SK-N-SH (cell line): Measurements from ENCODE around the gene FHOD3. TPM values are rescaled to one million over a fixed set of nuclear protein-coding genes. Genes with fewer than 3 reads are reported as not detected.
A peak's percentile ranks its signal among the peaks of the same experiment; 100 is the strongest.

Experiments used
- CTCF ChIA-PET: fragments of 300-600, 350-600 bp; formaldehyde crosslinking; extraction: SDS; loops from one replicate; lab custom pipeline; 2021; lab: Yijun Ruan, JAX
- POLR2A ChIA-PET: fragments of 350-600 bp; sonication (Branson Sonifier 250); formaldehyde crosslinking; extraction: SDS; loops from one replicate; lab custom pipeline; 2020; ENCODE audit warnings: antibody characterized with exemption, inconsistent platforms; lab: Yijun Ruan, JAX
- DNase-seq: peaks from one replicate; pipeline ENCODE4 v3.0.0; 2012
- H2AFZ ChIP-seq: fragments of 200-600 bp; sonication (generic); 2 replicates; pipeline ENCODE4 v1.8.1; 2016; ENCODE audit warnings: antibody characterized with exemption, mild to moderate bottlenecking, low read depth
- H3F3A ChIP-seq: fragments of 200-600 bp; sonication (generic); replicated peaks from 2 replicates; pipeline ENCODE3; 2016; ENCODE audit warnings: antibody characterized with exemption, mild to moderate bottlenecking; ENCODE audit not compliant: insufficient read depth
- H3K27ac ChIP-seq, 2 experiments: fragments of 200-500 bp in 1 of 2; fragments of 200-600 bp in 1 of 2; sonication (Bioruptor generic) in 1 of 2; sonication (generic), shearing (Covaris generic) in 1 of 2; 2 replicates each; pipeline versions ENCODE4 v1.5.1 to v1.6.1; 2014 to 2016; ENCODE audit warnings: low read depth in 2 of 2, inconsistent platforms in 1 of 2, low read length in 1 of 2, mild to moderate bottlenecking in 1 of 2, mixed read lengths in 1 of 2
- H3K27me3 ChIP-seq: fragments of 200-600 bp; sonication (generic), shearing (Covaris generic); 2 replicates; pipeline ENCODE4 v1.6.1; 2016; ENCODE audit warnings: mixed run types; ENCODE audit not compliant: insufficient read depth
- H3K36me3 ChIP-seq, 2 experiments: fragments of 200-500 bp in 1 of 2; fragments of 200-600 bp in 1 of 2; sonication (Bioruptor generic) in 1 of 2; sonication (generic) in 1 of 2; replicated peaks in 1 of 2; 2 replicates each; pipeline versions ENCODE3 to v1.5.1; 2014 to 2016; ENCODE audit warnings: low read length in 1 of 2, mild to moderate bottlenecking in 1 of 2; ENCODE audit not compliant: insufficient read depth in 2 of 2, control insufficient read depth in 1 of 2
- H3K4me1 ChIP-seq, 2 experiments: fragments of 200-500 bp in 1 of 2; fragments of 200-600 bp in 1 of 2; sonication (Bioruptor generic) in 1 of 2; sonication (generic), shearing (Covaris generic) in 1 of 2; 2 replicates each; pipeline versions ENCODE4 v1.5.1 to v1.6.1; 2014 to 2016; ENCODE audit warnings: low read depth in 1 of 2, low read length in 1 of 2, mixed run types in 1 of 2; ENCODE audit not compliant: insufficient read depth in 2 of 2, control insufficient read depth in 1 of 2
- H3K4me2 ChIP-seq: fragments of 200-600 bp; sonication (generic), shearing (Covaris generic); 2 replicates; pipeline ENCODE4 v1.6.1; 2017; ENCODE audit warnings: mixed run types
- H3K4me3 ChIP-seq, 2 experiments: fragments of 200-500 bp in 1 of 2; fragments of 200-600 bp in 1 of 2; sonication (Bioruptor generic) in 1 of 2; sonication (generic), shearing (Covaris generic) in 1 of 2; 2 replicates each; pipeline versions ENCODE4 v1.5.1 to v1.8.1; 2014 to 2016; ENCODE audit warnings: low read depth in 2 of 2, inconsistent platforms in 1 of 2, low read length in 1 of 2, mild to moderate bottlenecking in 1 of 2, mixed read lengths in 1 of 2, moderate library complexity in 1 of 2
- H3K79me2 ChIP-seq: fragments of 200-600 bp; sonication (generic); 2 replicates; pipeline ENCODE4 v1.8.1; 2017; ENCODE audit warnings: mild to moderate bottlenecking; ENCODE audit not compliant: insufficient read depth
- H3K9ac ChIP-seq: fragments of 200-600 bp; sonication (generic); 2 replicates; pipeline ENCODE4 v1.6.1; 2017; ENCODE audit warnings: mixed run types
- H3K9me2 ChIP-seq: fragments of 200-600 bp; sonication (generic); 2 replicates; pipeline ENCODE4 v1.6.1; 2017; ENCODE audit warnings: mixed run types
- H3K9me3 ChIP-seq: fragments of 200-600 bp; sonication (generic); 2 replicates; pipeline ENCODE4 v1.6.1; 2017; ENCODE audit warnings: mixed run types, mild to moderate bottlenecking, moderate library complexity
- H4K20me1 ChIP-seq: fragments of 200-600 bp; sonication (generic); 2 replicates; pipeline ENCODE4 v1.6.1; 2017; ENCODE audit warnings: mild to moderate bottlenecking, mixed run types; ENCODE audit not compliant: insufficient read depth
- CTCF ChIP-seq: fragments of 200-600 bp; sonication (generic); IDR thresholded peaks from 2 replicates; pipeline ENCODE4 v1.6.1; 2017; ENCODE audit warnings: antibody characterized with exemption, mild to moderate bottlenecking, moderate library complexity
- ELF1 ChIP-seq: IDR thresholded peaks from 2 replicates; pipeline ENCODE4 v1.4.0; 2012
- EP300 ChIP-seq, 2 experiments: IDR thresholded peaks; 2 replicates each; pipeline versions ENCODE4 v1.4.0 to v1.6.1; 2012; ENCODE audit warnings: borderline replicate concordance in 1 of 2, low read depth in 1 of 2, low read length in 1 of 2
- FOSL2 ChIP-seq: IDR thresholded peaks from 2 replicates; pipeline ENCODE4 v1.4.0; 2012; ENCODE audit warnings: low read depth, mild to moderate bottlenecking, moderate library complexity, borderline replicate concordance
- FOXJ3 ChIP-seq: sonication (generic); formaldehyde crosslinking; IDR thresholded peaks from 2 replicates; pipeline ENCODE4 v1.5.1; 2020; ENCODE audit warnings: mild to moderate bottlenecking, missing genetic modification reagents
- GABPA ChIP-seq: IDR thresholded peaks from 2 replicates; pipeline ENCODE4 v1.4.0; 2012; ENCODE audit warnings: low read depth, mild to moderate bottlenecking
- IRF3 ChIP-seq: fragments of 150-350 bp; IDR thresholded peaks from 2 replicates; pipeline ENCODE4 v1.6.1; 2016; ENCODE audit warnings: mild to moderate bottlenecking, low read depth, low read length
- PBX3 ChIP-seq: IDR thresholded peaks from 2 replicates; pipeline ENCODE4; 2012
- RAD21 ChIP-seq: IDR thresholded peaks from 2 replicates; pipeline ENCODE4 v1.6.1; 2012; ENCODE audit warnings: mild to moderate bottlenecking, low read length
- RCOR1 ChIP-seq: fragments of 150-350 bp; IDR thresholded peaks from 2 replicates; pipeline ENCODE4 v1.6.1; 2017; ENCODE audit warnings: antibody characterized with exemption, low read length
- RFX5 ChIP-seq: IDR thresholded peaks from 2 replicates; pipeline ENCODE4 v1.6.1; 2012; ENCODE audit warnings: mild to moderate bottlenecking, improper control_type of control experiment, low read length
- RXRA ChIP-seq: IDR thresholded peaks from 2 replicates; pipeline ENCODE4 v1.4.0; 2012; ENCODE audit warnings: low read depth, mild to moderate bottlenecking, borderline replicate concordance
- SIN3A ChIP-seq: IDR thresholded peaks from 2 replicates; pipeline ENCODE4 v1.6.1; 2012; ENCODE audit warnings: low read depth, mild to moderate bottlenecking, low read length, moderate library complexity, borderline replicate concordance
- SMC3 ChIP-seq: IDR thresholded peaks from 2 replicates; pipeline ENCODE4 v1.6.1; 2012; ENCODE audit warnings: low read depth, low read length, improper control_type of control experiment
- TEAD4 ChIP-seq: IDR thresholded peaks from 2 replicates; pipeline ENCODE4 v1.4.0; 2012; ENCODE audit warnings: mild to moderate bottlenecking, borderline replicate concordance; ENCODE audit not compliant: insufficient read depth
- USF2 ChIP-seq: fragments of 150-350 bp; IDR thresholded peaks from 2 replicates; pipeline ENCODE4 v1.6.1; 2017; ENCODE audit warnings: antibody characterized with exemption, low read length, low read depth, borderline replicate concordance
- YY1 ChIP-seq: IDR thresholded peaks from 2 replicates; pipeline ENCODE4 v1.4.0; 2012; ENCODE audit warnings: low read depth, mild to moderate bottlenecking
- WGBS: methylation state at CpG from one replicate; pipeline ENCODE4 v1.1.6; 2017; ENCODE audit warnings: low lambda C conversion rate; 5-methylcytosine and 5-hydroxymethylcytosine counted together
- polyA plus RNA-seq, 3 experiments: library from polyadenylated mRNA; depleted of rRNA; stranded (reverse); fragments of >200 nt; gene quantifications; 2 replicates each; pipeline ENCODE4 v1.2.3, GENCODE V29; 2012

FHOD3 gene
- polyA plus RNA-seq, 1 of the 3 experiments (the other 2 are of a cell fraction): 10.9 TPM

GRCh38 chr18:36757081-36757480 is 459.6 kb downstream of the FHOD3 start:
- Histone ChIP-seq H3K9ac (no peak overlapping the region), H3K27me3 (no peaks in the 10 kb centered on the region), H3K4me2 (no peak overlapping the region), H3K9me3 (no peaks in the 10 kb centered on the region), H3K4me3 (no peak overlapping the region), H4K20me1 (no peaks in the 10 kb centered on the region), H3K27ac (peak overlapping the region in 1 of 2 experiments; percentile 47; a peak in 2 of 4 replicates), H3K79me2 (no peaks in the 10 kb centered on the region), H3K36me3 (peaks cover 0 to 6% of the 10 kb centered on the region in 2 experiments), H2AFZ (no peak overlapping the region), H3K9me2 (no peaks in the 10 kb centered on the region), H3F3A (no peaks in the 10 kb centered on the region), H3K4me1 (peaks cover 12 to 13% of the 10 kb centered on the region in 2 experiments; a peak in 2 of 4 replicates)
- POLR2A ChIA-PET: no interaction called here
- 23% methylated on average over 1 of the region's 1 CpG for WGBS
- no peak for TF ChIP-seq PBX3
- TF ChIP-seq RXRA: no peak
- no peak for TF ChIP-seq USF2
- TF ChIP-seq CTCF: peak; percentile 85
- peak; percentile 88 for TF ChIP-seq SMC3
- TF ChIP-seq RCOR1: no peak
- TF ChIP-seq FOSL2: no peak
- no peak for TF ChIP-seq YY1
- TF ChIP-seq TEAD4: no peak
- no peak for TF ChIP-seq GABPA
- TF ChIP-seq IRF3: no peak
- TF ChIP-seq RAD21: peak; percentile 96
- no peak for TF ChIP-seq FOXJ3 (CRISPR knock-in tag)
- TF ChIP-seq RFX5: no peak
- no peak for TF ChIP-seq ELF1
- no peak for TF ChIP-seq SIN3A
- TF ChIP-seq EP300 (IDR thresholded peaks at IDR 0.05; ENCODE audit: borderline replicate concordance in 1 of 2, low read depth in 1 of 2, low read length in 1 of 2): no peak
- peak; percentile 76 for DNase-seq
- CTCF ChIA-PET: interaction anchor here (0.6 to 3.8 kb wide), 19 partner anchors 10 to 732 kb away, joined by 3 to 59 read pairs (median 3); no protein-coding TSS in a partner anchor
